Loucy (cell line): ENCODE results near the gene B9D1.

Source experiments
- H2AFZ ChIP-seq: fragments of 200-600 bp; sonication (generic); 2 replicates; pipeline ENCODE4 v1.6.0; 2016; ENCODE audit warnings: antibody characterized with exemption, mild to moderate bottlenecking, low read length, moderate library complexity
- H3F3A ChIP-seq: fragments of 200-600 bp; 2 replicates; pipeline ENCODE4 v1.6.0; 2016; ENCODE audit warnings: antibody characterized with exemption, low read depth, mild to moderate bottlenecking
- H3K27me3 ChIP-seq: fragments of 200-600 bp; sonication (generic); 2 replicates; pipeline ENCODE4 v1.6.1; 2014; ENCODE audit warnings: low read length, mild to moderate bottlenecking; ENCODE audit not compliant: insufficient read depth, poor library complexity, severe bottlenecking
- H3K36me3 ChIP-seq: fragments of 200-600 bp; sonication (generic); 2 replicates; pipeline ENCODE4 v1.6.1; 2016; ENCODE audit warnings: low read length; ENCODE audit not compliant: insufficient read depth
- H3K4me1 ChIP-seq: fragments of 200-600 bp; sonication (generic); 2 replicates; pipeline ENCODE4 v1.5.1; 2014; ENCODE audit warnings: low read length, mild to moderate bottlenecking; ENCODE audit not compliant: insufficient read depth, poor library complexity, severe bottlenecking
- H3K4me2 ChIP-seq: fragments of 200-600 bp; sonication (generic); 2 replicates; pipeline ENCODE4 v1.6.0; 2014; ENCODE audit warnings: antibody characterized with exemption, low read length, low read depth, mild to moderate bottlenecking; ENCODE audit not compliant: poor library complexity, severe bottlenecking
- H3K4me3 ChIP-seq: fragments of 200-600 bp; sonication (generic); 2 replicates; pipeline ENCODE4 v1.5.1; 2014; ENCODE audit warnings: low read length, mild to moderate bottlenecking, mixed read lengths; ENCODE audit not compliant: poor library complexity, severe bottlenecking
- H3K79me2 ChIP-seq: fragments of 200-600 bp; sonication (generic); 2 replicates; pipeline ENCODE4 v1.6.1; 2014; ENCODE audit warnings: low read length; ENCODE audit not compliant: insufficient read depth
- H3K9ac ChIP-seq: fragments of 200-600 bp; sonication (generic); 2 replicates; pipeline ENCODE4 v1.6.0; 2014; ENCODE audit warnings: mild to moderate bottlenecking, low read depth, low read length, moderate library complexity; ENCODE audit not compliant: poor library complexity, severe bottlenecking
- H3K9me2 ChIP-seq: fragments of 200-600 bp; sonication (generic); replicated peaks from 2 replicates; pipeline ENCODE4 v1.6.1; 2016; ENCODE audit warnings: low read depth, low read length, mixed read lengths
- H3K9me3 ChIP-seq: fragments of 200-600 bp; sonication (generic); 2 replicates; pipeline ENCODE4 v1.6.1; 2014; ENCODE audit warnings: mild to moderate bottlenecking, antibody characterized with exemption, low read length, low read depth; ENCODE audit not compliant: insufficient read depth
- H4K20me1 ChIP-seq: fragments of 200-600 bp; sonication (generic); 2 replicates; pipeline ENCODE4 v1.6.0; 2014; ENCODE audit warnings: antibody characterized with exemption, low read length, mild to moderate bottlenecking; ENCODE audit not compliant: insufficient read depth, poor library complexity, severe bottlenecking
- CTCF ChIP-seq: fragments of 200-600 bp; sonication (generic); conservative IDR thresholded peaks from 2 replicates; pipeline ENCODE4 v1.5.1; 2014; ENCODE audit warnings: mild to moderate bottlenecking, antibody characterized with exemption, low read length
- EZH2phosphoT487 ChIP-seq: fragments of 200-600 bp; IDR thresholded peaks from 2 replicates; pipeline ENCODE4 v1.6.1; 2018; ENCODE audit warnings: antibody characterized with exemption, mild to moderate bottlenecking, moderate library complexity, borderline replicate concordance

The B9D1 gene

GRCh38 chr17:19376811-19377210 lies 14.3 kb upstream of the B9D1 start:
- H2AFZ ChIP-seq, result peak overlapping the region; percentile 97; the same call in 1 of the 2 replicates
- H3K79me2 ChIP-seq, result peaks cover 27% of the 10 kb centered on the region
- H3K9ac ChIP-seq, result peak overlapping the region; percentile 86
- no peaks in the 10 kb centered on the region for H3F3A ChIP-seq
- peak overlapping the region; percentile 92 for H3K4me3 ChIP-seq
- TF ChIP-seq EZH2phosphoT487, result no peak
- no peak for TF ChIP-seq CTCF
- H4K20me1 ChIP-seq, result no peaks in the 10 kb centered on the region
- no peaks in the 10 kb centered on the region for H3K9me3 ChIP-seq
- H3K36me3 ChIP-seq, result peaks cover 14% of the 10 kb centered on the region; the same call in 1 of the 2 replicates
- no peaks in the 10 kb centered on the region for H3K9me2 ChIP-seq
- H3K4me1 ChIP-seq, result peaks cover 17% of the 10 kb centered on the region
- no peaks in the 10 kb centered on the region for H3K27me3 ChIP-seq
- H3K4me2 ChIP-seq, result peak overlapping the region; percentile 90

- peaks cover 28% of the 10 kb centered on the region for H3K4me1 ChIP-seq
- no peak overlapping the region for H3K9ac ChIP-seq
- peaks cover 25% of the 10 kb centered on the region for H3K79me2 ChIP-seq
- H3K27me3 ChIP-seq, result no peaks in the 10 kb centered on the region
- H3K9me3 ChIP-seq, result no peaks in the 10 kb centered on the region
- H3K36me3 ChIP-seq, result peaks cover 6% of the 10 kb centered on the region; the same call in 1 of the 2 replicates
- no peaks in the 10 kb centered on the region for H3F3A ChIP-seq
- TF ChIP-seq EZH2phosphoT487, result no peak
- TF ChIP-seq CTCF, result no peak
- H4K20me1 ChIP-seq, result no peaks in the 10 kb centered on the region
- no peak overlapping the region for H3K4me3 ChIP-seq
- peak overlapping the region; percentile 18 for H3K4me2 ChIP-seq
- H2AFZ ChIP-seq, result no peak overlapping the region
- no peaks in the 10 kb centered on the region for H3K9me2 ChIP-seq
Observed at GRCh38 chr17:19375732-19376131, 13.2 kb upstream of the B9D1 start.

GRCh38 chr17:19374136-19374535 lies 11.6 kb upstream of the B9D1 start:
- H4K20me1 ChIP-seq, result no peaks in the 10 kb centered on the region
- no peaks in the 10 kb centered on the region for H3K9me2 ChIP-seq
- no peak for TF ChIP-seq CTCF
- no peak for TF ChIP-seq EZH2phosphoT487
- no peak overlapping the region for H3K4me3 ChIP-seq
- no peaks in the 10 kb centered on the region for H3K36me3 ChIP-seq
- H3K4me2 ChIP-seq, result no peak overlapping the region
- H3K4me1 ChIP-seq, result peaks cover 42% of the 10 kb centered on the region
- H3K9ac ChIP-seq, result no peak overlapping the region
- no peaks in the 10 kb centered on the region for H3K27me3 ChIP-seq
- no peaks in the 10 kb centered on the region for H3K9me3 ChIP-seq
- H3F3A ChIP-seq, result no peaks in the 10 kb centered on the region
- peaks cover 11% of the 10 kb centered on the region for H3K79me2 ChIP-seq
- no peak overlapping the region for H2AFZ ChIP-seq
